ENCODE measurements around the gene TMC2. TPM values are rescaled to one million over a fixed set of nuclear protein-coding genes. Genes with fewer than 3 reads are reported as not detected.

Gene TMC2
- total RNA-seq, 1 donor from 2014 or later: not detected

DNA sequence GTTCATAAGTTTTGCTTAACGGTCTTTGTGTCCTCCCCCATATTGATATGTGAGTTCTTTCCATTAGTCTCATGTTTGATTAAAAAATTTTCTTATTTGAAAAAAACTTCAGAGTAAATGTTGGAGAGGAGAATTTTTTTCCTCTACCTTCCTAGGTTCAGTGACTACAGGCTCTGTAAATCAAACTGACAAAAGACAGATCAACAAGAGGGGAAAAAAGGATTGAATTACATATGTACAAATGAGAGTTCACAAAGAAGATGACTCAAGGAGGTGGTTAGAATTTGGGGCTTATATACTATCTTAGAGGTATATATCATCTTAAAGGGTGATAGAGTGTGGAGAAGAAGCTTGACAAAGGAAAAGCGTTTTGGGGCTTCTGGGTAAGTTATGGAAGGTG is 5.6 kb downstream of the TMC2 start:
- TF ChIP-seq, protein P1, sequence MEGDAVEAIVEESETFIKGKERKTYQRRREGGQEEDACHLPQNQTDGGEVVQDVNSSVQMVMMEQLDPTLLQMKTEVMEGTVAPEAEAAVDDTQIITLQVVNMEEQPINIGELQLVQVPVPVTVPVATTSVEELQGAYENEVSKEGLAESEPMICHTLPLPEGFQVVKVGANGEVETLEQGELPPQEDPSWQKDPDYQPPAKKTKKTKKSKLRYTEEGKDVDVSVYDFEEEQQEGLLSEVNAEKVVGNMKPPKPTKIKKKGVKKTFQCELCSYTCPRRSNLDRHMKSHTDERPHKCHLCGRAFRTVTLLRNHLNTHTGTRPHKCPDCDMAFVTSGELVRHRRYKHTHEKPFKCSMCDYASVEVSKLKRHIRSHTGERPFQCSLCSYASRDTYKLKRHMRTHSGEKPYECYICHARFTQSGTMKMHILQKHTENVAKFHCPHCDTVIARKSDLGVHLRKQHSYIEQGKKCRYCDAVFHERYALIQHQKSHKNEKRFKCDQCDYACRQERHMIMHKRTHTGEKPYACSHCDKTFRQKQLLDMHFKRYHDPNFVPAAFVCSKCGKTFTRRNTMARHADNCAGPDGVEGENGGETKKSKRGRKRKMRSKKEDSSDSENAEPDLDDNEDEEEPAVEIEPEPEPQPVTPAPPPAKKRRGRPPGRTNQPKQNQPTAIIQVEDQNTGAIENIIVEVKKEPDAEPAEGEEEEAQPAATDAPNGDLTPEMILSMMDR (IDR thresholded peaks at IDR 0.05): no peak
- H3K36me3 ChIP-seq: no peaks in the 10 kb centered on the region
- H3K27me3 ChIP-seq: no peaks in the 10 kb centered on the region
- no peak overlapping the region for H3K4me3 ChIP-seq
- intact Hi-C loops (cut with DNase I): no loop called here
- H3K4me1 ChIP-seq: no peaks in the 10 kb centered on the region
- no peak overlapping the region for H3K27ac ChIP-seq
- no peaks in the 10 kb centered on the region for H3K9me3 ChIP-seq
- no peak for DNase-seq (ENCODE audit: low spot score in 2 of 2)

DNA sequence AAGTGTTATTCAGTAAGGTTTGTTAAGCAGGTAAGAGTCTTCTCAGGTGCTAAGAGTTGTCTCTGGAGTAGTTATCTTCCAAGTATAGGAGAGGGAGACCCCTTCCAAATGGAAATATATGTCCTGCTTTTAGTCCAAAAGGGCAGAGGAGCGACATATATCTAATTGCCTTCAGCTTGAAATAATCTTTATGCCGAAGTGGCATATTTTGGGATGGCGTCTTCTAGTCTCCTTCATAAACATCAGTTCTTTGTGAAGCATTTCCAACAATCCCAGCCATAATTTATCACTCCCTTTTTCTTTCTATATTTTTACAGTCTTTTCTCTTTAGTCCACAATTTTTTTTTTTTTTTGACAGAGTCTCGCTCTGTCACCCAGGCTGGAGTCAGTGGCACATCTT is 6.0 kb downstream of the TMC2 start:
- intact Hi-C loops (cut with DNase I): no loop called here
- no peak overlapping the region for H3K27ac ChIP-seq
- TF ChIP-seq, protein P1 (IDR thresholded peaks at IDR 0.05): no peak
- H3K4me1 ChIP-seq: no peaks in the 10 kb centered on the region
- H3K36me3 ChIP-seq: no peaks in the 10 kb centered on the region
- no peak for DNase-seq (ENCODE audit: low spot score in 2 of 2)
- H3K9me3 ChIP-seq: no peaks in the 10 kb centered on the region
- H3K27me3 ChIP-seq: no peaks in the 10 kb centered on the region
- H3K4me3 ChIP-seq: no peak overlapping the region

DNA sequence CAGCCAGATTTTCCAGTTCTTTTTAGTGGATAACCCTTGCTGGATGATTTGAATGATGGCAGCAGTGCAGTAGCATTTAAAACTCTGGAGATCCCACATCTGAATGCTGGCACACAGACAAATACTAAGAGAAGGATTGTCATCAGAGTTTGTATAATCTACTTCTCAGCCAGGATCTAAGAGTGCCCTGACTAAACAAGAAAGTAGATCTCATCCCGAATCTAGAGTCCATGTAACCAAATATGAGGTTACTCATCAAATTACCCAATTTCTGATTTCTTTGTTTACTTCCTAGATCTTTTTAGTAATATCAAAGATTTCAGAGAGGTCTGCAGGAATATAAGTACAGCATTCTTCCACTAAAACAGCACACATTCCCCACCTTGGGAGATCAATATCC is 7.8 kb downstream of the TMC2 start:
- DNase-seq (ENCODE audit: low spot score in 2 of 2): no peak
- Histone ChIP-seq H3K4me1 (no peaks in the 10 kb centered on the region), H3K27ac (no peak overlapping the region), H3K4me3 (no peak overlapping the region), H3K9me3 (no peaks in the 10 kb centered on the region), H3K27me3 (no peaks in the 10 kb centered on the region), H3K36me3 (no peaks in the 10 kb centered on the region)
- intact Hi-C loops (cut with DNase I): no loop called here
- TF ChIP-seq, protein P1 (IDR thresholded peaks at IDR 0.05): no peak

DNA sequence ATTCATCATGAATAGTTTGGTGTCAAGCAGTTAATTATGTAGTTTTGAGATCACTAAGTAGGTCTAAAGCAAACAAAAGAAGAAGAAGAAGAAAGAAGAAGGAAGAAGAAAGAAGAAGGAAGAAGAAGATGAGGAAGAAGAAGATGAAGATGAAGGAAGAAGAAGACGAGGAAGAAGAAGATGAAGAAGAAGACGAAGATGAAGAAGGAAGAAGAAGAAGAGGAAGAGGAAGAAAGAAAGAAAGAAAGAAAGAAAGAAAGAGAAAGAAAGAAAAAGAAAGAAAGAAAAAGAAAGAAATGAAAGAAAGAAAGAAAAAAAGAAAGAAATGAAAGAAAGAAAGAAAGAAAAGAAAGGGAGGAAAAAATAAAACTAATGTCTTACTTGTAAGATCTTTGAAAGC is 9.2 kb downstream of the TMC2 start:
- DNase-seq (ENCODE audit: low spot score in 2 of 2): no peak
- intact Hi-C loops (cut with DNase I): no loop called here
- Histone ChIP-seq H3K9me3 (no peaks in the 10 kb centered on the region), H3K4me3 (no peak overlapping the region), H3K4me1 (no peaks in the 10 kb centered on the region), H3K27ac (no peak overlapping the region), H3K36me3 (no peaks in the 10 kb centered on the region), H3K27me3 (no peaks in the 10 kb centered on the region)
- TF ChIP-seq, protein P1 (IDR thresholded peaks at IDR 0.05): no peak

DNA sequence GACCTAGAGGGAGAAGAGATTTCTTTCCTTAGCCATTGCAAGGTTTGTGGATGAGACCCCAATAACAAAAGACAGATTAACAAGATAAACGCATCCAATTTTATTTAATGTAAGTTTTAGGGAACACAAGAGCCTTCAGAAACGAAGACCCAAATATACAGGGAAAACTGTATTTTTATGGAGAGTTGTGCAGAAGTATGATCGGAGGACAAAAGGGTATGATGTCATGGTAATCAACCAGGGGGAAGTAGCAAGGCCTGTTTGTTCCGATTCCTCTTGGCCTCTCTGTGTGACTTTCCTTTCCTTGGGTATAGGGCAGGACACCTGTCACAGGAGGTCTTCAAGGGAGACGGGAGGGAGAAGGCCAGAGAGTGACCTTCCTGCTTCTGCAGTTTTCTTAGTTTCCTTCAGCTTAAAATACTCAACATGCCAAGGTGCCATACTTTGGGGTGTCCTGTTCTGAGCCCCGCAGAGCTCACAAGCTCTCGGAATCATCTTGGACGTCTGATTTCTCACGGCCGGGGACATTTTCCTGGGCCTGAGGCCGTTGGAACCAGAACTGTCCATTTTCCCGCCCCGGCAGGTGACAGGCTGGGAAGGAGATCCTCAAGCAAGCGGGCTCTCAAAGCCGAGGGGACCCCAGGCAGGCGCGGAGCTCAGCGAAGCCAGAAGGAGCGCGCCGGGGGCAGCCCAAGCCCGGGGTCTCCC is 21.7 kb downstream of the TMC2 start:
- no peak for DNase-seq (ENCODE audit: low spot score in 2 of 2)
- TF ChIP-seq, protein P1 (IDR thresholded peaks at IDR 0.05): no peak
- peaks cover 5% of the 10 kb centered on the region for H3K27me3 ChIP-seq
- intact Hi-C loops (cut with DNase I): no loop called here
- no peaks in the 10 kb centered on the region for H3K4me1 ChIP-seq
- no peak overlapping the region for H3K27ac ChIP-seq
- H3K9me3 ChIP-seq: no peaks in the 10 kb centered on the region
- no peaks in the 10 kb centered on the region for H3K36me3 ChIP-seq
- H3K4me3 ChIP-seq: peak overlapping the region in 1 of 2 donors; percentile 40

Data from ascending aorta (tissue), 2 donors.